GM18870 (cell line): ENCODE results near the gene LYST.

Source experiments
- ATAC-seq: cut with Tn5 transposase; IDR thresholded peaks from one replicate; pipeline ENCODE4 v1.9.1; 2021; ENCODE audit warnings: moderate library complexity; ENCODE audit not compliant: unreplicated experiment

Gene LYST

DNA sequence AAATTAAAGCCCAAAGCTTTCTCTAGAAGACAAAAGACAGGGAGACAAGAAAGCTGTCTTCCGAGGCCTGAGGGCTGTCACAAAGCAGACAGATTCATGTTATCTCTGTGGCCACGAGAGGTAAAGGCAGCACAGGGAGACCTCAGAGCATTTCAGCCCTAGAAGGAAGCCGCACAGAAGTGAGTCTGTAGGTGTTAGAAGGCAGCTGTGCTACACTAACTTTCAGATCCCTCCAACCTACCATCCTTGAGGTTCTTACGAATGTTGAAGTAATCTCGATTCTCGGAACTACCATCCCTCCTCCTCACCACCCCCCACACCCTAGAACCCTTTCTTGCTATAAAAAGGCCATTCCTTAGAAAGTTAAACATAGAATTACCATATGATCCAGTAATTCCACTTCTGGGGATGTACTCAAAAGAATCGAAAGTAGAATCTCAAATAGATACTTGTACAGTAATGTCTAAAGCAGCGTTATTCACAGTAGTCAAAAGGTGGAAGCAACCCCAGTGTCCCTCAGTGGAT, 21.5 kb upstream of the LYST start:
- peak; percentile 56 for ATAC-seq

DNA sequence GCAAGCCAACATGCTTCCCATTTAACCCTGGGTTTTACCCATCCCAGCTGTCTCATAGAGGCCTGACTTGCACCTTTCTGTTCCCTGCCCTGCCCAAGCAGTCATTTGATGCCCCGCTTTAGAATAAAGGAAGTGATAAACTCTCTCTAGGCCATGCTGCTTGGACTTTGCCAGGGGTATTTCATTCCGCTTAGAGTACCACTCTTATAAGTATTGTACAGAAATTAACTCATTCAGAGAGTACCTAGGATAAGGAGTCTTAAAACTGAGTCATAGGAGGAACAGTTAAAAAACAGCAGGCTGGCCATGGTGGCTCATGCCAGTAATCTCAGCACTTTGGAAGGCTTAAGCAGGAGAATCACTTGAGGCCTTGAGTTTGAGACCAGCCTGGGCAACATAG, 21.0 kb upstream of the LYST start:
- no peak for ATAC-seq

DNA sequence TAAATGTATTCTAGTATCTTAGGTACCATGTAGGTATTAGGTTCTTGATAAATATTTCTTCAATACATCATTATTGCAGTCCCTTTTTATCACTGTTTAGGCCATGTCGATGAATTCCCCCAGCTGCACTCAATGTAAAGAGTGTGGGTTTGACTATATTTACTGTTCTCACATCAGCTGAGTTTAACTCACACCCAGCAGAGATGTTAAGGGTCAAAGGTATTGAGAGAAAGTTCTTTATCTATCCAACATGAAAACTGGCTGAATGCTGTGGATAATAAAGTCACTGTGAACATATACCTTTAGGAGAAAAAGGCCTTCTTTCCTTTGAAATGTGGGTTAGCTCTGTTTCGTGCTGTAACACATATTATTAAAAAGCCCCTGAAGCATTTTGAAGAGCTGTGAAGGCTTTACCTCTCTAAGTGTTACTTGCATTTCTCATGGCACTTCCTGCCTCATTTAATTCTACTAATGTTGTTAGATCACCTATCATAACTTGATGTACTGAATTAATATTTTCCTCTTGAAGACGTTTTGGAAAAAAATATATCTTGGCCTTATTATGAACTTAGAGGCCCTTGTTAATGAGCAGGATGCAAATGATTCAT, 19.1 kb upstream of the LYST start:
- ATAC-seq: no peak

DNA sequence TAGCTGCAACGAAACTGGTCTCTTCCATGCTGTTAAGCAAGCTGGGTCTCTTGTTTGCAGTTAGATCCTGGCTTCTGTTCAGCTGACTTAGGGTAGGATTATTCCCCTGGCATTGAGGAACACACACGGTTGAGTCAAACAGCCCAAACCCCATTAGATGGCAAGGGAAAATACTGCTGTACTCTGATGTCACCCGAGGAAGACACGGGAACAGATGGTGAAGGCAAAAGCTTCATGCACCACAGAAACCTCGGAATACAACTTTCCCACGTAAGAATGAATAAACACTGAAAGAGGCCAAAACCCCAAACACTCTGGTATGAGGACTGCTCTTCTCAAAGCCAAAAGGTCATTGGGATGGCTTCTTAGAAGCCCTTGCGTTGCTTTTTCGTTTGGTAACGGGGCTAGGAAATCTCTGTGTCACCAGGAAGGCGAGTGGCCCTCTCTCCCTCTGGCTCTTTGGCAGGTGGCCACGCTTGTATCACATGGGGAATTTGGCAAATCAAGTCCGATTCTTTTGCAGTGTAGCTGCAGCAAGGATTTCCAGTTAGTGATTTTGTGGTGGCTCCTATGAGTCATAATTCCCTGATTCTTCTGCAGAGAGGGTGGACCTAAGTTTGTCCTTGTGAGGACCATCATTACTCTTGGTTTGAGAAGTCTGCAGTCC, 16.7 kb upstream of the LYST start:
- ATAC-seq: peak; percentile 41

DNA sequence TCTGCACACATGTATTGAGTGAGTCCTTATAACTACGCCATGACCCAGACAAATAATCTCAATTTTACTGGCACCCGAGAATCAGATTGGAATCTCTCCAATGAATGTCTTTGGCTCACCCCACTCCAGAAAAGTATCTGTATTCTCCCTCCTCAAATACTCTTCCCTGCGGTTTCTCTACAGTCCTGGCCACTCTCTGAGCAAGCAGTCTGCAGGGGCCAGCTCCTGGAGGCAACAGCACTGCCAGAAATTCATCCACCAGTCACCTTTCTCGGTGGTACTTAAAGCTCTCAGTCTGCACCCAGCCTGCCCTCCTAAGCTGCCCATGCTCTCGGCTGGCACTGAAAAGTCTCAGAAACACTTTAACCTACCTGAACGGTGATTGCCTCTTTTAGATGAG, 16.1 kb upstream of the LYST start:
- no peak for ATAC-seq

DNA sequence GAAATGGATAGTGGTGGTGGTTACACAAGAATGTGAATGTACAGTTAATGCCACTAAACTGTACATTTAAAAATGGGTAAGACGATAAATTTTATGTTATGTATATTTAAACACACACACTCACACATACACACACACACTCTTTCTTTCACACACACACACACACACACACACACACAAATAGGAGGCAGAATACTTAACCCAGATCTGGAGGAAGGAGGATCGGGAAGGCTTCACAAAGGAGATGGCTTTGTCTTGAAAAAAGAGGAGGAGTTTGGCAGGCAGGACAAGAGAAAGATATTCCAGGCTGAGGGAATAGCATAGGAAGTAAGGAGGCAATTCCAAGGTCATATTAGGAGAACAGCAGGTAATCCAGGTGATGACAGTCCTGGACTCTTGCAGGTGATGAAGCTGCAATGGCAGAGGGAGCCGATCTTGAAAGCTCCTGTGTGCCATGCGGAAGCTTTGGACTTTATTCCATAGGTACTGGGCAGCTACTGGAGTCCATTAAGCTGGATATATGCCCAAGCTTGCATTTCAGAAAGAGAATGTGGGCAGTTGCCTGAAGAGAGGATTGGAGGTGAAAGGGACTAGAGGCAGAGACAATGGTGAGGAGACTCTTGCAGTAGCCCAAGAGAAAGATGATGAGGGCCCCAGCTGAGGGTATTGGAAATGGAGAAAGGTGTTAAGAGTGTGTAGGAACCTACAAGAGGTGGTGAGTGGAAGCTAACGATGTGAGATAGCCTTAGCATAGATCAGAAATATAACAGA, 15.4 kb upstream of the LYST start:
- ATAC-seq: no peak

DNA sequence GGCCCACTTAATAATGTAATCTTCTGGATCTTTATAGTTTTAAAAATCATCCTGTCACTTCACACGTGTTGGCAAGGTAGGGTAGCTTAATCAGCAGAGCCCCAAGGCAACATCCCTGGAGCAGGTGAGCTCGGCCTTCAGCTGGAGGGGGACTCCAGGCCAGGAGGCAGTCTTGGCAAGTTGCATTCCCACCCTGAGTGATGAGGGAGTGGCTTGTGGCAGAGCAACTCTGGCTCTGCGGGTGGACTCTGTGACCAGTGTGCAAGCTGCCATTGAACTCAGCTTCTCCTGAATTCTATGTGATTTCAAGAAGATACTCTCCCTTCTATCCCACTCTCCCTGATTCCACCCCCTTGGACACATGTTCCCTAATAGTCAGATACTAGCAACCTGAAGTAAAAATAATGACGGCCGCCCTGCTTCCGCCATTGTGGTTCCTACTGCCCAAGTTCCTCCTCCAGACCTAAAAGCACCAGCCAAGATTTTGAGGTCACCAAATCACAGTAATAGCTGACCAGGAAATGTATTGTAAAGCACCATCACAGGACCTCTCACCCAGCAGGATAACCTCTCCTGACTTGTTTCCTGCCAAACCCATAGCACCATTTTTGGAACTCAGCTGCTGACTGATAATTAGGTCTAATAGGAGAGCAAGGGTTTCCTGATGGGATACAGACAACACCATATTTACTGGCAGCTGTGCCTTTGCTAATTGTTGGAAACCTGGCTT, 11.5 kb upstream of the LYST start:
- ATAC-seq: no peak

DNA sequence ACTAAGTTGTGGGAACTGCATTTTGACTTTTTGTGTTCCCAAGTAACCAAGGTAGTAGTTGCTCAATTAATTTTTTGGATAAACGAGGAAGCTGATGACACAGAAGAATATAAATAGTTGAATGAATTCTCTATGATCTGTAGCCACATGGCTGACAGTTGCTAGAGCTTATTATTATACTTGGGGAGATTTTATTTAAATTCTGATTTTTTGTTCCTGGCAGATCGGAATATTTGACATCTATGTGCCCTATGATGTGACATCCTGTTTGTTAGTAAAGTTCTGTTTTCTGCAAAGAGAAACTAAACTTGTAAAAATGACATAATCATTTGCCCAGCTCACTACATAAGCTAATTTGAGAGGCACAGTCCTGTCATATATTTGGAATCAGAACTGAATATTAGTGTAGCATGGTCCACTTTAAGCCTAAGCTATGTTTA, 9.7 kb upstream of the LYST start:
- no peak for ATAC-seq

DNA sequence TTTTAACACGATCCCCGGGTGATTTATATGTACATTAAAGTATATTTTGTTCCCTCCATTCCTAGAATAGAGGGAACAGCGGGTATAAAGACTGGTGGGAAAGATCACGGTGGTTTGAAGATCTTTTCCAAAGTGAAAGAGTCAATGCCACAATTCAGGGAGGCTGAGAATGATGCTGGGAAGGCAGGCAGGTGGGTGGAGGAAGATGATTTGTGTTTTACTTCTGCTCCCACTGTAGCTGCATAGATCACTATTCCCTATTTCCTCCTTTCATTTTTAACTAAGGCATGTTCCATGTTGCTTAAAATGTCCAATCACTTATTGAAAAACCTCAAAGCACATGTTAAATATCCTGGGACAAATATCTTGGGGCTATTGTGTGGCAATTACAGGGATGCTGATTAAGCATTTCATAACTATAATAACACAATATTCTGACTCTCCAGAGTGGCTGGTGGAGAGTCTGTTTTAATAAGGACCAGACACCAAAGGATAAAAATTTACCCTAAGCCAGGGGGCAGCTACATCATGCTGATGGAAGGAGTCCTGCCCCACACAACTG, 8.4 kb upstream of the LYST start:
- no peak for ATAC-seq

DNA sequence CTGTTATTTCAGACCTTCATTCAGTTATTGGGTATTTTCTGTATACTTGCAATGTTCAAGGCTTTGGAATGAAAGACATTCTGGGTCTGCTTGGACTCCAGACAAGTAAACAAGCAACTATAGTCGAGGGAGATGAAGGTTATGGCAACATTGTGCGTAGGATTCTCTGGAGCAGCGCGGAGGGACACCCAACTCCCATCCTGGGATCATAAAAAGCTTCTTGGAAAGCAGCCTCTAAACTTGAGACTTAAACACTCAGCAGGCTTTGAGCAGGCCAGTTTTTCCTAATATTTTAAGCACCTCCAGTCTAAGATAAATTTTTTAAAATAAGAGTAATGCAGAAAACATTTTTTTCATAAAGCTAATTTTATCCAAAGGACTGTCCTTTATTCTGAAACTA, 7.6 kb upstream of the LYST start:
- ATAC-seq: no peak

DNA sequence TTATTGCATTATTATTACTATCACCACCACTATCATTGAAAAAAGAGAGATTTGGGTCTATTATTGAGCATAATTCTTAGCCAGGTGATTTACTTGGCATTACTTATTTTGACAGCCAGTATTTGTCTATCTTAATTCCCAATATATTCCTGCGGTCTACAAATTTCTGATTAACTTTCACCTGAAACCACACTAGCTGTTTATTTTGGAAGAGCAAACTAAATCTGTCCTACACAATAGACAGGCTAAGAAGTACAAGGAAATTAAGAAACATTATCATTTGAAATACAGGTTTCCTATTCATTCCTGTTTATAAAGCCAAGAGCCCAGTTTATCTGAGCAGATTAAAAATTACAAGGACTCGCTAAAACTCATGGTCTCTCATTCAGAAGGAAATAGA, 6.9 kb upstream of the LYST start:
- ATAC-seq: no peak

DNA sequence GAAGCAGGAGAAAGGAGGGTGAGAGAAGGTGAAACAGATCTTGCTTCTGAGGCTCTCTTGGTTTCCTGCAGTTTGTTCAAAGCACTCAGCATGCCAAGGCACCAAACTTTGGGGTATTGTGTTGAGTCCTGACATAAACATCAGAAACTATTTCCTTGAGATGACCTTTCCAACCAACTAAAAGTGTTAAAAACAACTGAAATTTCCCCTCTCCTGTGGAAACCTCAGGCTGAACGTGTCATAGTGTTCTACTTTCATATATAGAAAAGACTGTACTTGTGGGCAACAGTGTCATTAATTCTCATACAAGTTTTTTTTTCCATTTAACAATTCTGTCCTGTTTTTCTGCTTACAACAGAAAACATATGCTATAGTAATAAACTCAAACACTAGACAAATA, 6.3 kb upstream of the LYST start:
- ATAC-seq: no peak

DNA sequence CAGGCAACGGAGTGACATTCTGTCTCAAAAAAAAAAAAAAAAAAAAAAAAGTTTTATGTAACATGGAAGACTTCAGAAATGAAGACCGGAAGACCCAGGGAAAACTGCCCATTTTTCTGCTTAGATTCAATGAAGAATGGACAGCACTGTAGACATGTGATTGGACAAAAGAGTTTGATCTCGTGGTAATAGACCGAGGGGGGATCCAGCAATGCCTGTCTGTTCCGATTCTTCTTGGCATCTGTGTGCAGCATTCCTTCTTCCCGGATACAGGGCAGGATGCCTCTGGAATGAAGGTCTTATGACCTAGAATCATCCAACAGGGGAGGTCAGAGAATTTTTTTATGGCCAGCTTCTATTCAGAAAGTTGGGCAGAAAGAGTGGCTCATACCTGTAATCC, 5.6 kb upstream of the LYST start:
- ATAC-seq: no peak

DNA sequence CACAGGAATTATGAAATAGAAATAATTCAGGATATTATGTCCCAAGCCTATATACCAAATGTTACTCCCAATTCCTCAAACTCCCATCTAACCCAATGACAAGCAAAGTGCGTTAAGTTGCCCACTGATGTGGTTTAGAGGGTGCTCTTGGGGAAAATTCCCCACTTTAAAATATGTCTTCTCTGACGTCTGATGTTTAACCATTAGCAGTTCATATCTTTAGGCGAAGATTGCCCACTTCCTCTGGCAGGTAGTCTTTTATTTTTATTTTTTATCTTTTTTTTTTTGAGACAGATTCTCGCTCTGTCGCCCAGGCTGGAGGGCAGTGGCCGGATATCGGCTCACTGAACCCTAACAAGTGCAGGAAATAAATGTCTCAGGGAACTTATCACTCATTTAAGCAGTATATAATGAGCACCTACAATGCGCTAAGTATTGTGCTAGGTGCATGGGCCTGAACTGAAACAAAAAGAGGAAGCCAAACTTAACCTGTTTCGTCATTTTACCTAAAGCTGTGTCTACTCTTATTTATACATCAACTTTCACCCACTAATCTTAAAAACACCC, 1.3 kb upstream of the LYST start:
- ATAC-seq: peak; percentile 48

DNA sequence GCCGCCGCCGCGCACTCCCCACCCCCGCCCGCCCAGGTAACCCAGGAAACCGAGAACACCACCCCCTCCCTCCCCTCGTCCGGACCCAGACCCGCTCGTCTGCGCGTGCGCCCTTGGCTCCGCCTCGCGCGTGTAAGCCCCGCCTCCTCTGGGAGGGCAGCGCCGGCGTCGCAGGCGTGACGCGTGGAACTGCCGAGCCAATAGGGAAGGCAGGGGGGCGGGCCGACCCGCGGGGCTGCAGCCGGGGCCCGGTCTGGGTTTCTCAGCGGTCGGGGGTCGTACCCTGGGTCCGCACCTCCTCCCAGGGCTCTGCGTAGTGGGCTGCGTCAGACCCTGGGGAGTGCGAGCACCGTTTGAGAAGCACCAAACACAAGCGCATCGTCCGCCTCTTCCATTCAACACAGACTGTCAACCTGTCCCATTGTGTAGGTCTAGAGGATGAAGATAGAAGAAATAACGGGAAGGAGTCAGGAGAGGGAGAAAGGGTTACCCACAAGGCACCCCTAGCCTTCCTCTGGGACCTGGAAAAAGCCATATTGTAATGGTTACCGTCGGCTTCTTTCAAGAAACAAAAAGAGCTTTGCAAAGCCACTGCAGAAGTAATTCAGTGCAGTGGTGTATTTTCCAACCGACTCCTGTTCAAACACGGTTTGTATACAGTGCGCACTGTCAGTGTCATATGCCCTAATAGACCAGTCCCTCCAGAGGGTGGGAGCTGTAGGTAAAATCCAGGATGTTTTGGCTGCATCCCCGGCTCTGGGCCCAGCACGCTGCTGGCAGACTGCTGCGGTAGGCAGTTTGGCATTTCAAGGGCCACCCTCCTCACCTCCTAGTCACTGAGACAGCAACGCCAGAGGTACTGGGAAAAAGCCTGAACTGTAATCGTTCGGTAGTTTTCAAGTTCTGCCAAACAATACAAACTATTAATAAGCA, 473 bp upstream of the LYST start:
- peak; percentile 33 for ATAC-seq

DNA sequence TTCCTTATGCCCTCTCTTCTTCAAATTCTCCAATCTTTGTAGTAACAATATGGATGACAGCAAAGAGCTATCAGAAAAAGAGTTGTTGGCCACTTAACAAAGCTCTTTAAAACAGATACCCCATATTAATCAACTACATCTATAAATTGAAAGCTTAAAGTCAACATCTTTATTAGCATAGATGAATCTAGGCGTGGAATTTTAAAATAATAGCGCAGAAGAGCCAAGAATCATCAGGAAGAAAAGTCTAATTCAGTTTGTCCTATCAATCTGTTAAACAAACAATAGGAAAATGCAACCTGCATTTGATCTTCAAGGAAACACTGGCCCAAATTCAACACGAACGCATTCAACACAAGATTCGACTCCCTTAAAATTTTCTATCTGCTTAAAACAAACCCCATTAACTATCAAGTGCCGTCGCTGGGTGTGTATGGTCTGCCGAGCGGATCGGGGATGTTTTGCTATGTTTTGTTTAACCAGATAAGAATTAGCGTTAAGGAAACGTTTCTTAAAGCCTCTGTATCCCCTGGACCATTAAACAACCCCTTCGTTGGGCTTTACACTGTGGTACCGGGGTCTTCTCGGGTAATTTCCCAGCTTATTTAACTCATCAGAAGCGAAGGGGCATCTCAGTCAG, 1.0 kb downstream of the LYST start:
- ATAC-seq: no peak

DNA sequence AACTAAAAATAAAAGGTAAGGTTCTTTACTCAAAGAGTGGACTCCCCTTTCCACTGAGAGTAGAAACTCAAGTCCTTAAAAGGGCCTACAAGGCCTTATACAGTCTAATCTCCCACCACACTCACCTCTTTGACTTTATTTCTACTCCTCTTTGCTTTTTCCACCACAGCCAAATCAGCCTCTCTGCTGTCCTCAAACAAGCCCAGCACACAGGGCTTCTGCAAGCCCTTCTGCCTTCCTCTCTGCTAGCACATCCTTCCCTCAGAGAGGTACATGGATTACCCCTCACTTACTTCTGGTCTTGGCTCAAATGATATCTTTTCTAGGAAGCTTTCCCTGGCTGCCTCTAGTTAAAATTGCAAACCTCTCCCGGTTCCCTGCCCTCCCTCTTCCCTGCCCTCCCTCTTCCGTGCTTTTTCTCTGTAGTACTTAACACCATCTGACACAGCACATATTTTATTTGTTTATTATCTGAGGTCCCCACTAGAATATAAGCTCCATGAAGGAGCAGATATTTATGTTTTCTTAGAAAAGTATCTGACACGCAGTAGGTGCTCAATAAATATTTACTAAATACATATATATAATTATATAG, 1.7 kb downstream of the LYST start:
- ATAC-seq: no peak

DNA sequence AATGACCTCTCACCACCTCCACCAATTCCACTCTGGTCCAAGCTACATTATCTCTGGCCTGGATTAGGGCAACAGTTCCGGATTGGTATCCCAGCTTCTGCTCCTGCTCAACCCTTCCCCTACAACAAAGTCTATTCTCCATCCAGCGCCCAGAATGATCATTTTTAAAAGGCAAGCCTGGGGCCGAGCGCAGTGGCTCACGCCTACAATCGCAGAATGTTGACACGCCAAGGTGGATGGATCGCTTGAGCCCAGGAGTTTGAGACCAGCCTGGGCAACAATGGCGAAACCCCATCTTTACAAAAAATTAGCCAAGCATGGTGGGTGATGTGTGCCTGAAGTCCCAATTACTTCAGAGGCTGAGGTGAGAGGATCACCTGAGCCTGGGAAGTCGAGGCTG, 2.2 kb downstream of the LYST start:
- ATAC-seq: no peak

DNA sequence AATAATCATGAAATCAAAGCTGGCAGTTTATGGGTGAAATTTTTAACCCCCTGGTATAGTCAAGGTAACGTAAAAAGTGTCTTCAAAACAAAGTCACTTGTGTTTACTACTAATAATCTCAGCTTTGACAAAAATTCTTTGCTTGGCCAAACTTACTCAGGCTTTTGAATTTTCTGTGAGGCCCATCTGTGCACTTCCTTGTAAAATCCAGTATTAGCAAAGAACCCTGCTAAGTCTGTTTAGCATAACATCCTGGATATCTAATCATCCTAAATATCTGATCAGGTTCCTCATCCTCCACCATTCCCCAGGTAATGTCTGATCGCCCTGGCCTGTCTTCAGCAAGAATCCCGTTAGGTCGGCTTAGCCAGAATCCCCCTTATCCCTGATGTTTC, 3.0 kb downstream of the LYST start:
- ATAC-seq: no peak
